ENCODE results near the gene IFNGR2.

- TF ChIP-seq POLR2A (IDR thresholded peaks at IDR 0.05; ENCODE audit: low read length) (no peak), GATA1 (IDR thresholded peaks at IDR 0.05; ENCODE audit: low read depth, low read length) (no peak)
These were observed 6.8 kb upstream of the IFNGR2 start for GRCh38 chr21:33396436-33396835.
